GM23248 (cell line): ENCODE data around the gene DCUN1D4. TPM values are rescaled to one million over a fixed set of nuclear protein-coding genes. Genes with fewer than 3 reads are reported as not detected.
A peak's percentile ranks its signal among the peaks of the same experiment; 100 is the strongest.

Experiments
- DNase-seq: peaks from one replicate; pipeline ENCODE4 v3.0.0-alpha.2; 2015
- H2AFZ ChIP-seq: fragments of 200-600 bp; sonication (generic); 2 replicates; pipeline ENCODE4 v1.6.1; 2016; ENCODE audit warnings: antibody characterized with exemption
- H3F3A ChIP-seq: fragments of 200-600 bp; sonication (generic); 2 replicates; pipeline ENCODE4 v1.6.1; 2016; ENCODE audit warnings: mild to moderate bottlenecking, antibody characterized with exemption, mixed run types; ENCODE audit not compliant: insufficient read depth
- H3K27ac ChIP-seq: fragments of 200-600 bp; sonication (generic); 2 replicates; pipeline ENCODE4 v1.5.1; 2016; ENCODE audit warnings: mild to moderate bottlenecking
- H3K27me3 ChIP-seq: fragments of 200-600 bp; sonication (generic); replicated peaks from 2 replicates; pipeline ENCODE4 v1.6.1; 2016; ENCODE audit warnings: mild to moderate bottlenecking; ENCODE audit not compliant: insufficient read depth
- H3K36me3 ChIP-seq: fragments of 200-600 bp; sonication (generic); 2 replicates; pipeline ENCODE4 v1.6.1; 2016; ENCODE audit warnings: low read depth, mild to moderate bottlenecking
- H3K4me1 ChIP-seq: fragments of 200-600 bp; sonication (generic); 2 replicates; pipeline ENCODE4 v1.6.1; 2016; ENCODE audit warnings: mild to moderate bottlenecking; ENCODE audit not compliant: insufficient read depth
- H3K4me2 ChIP-seq: fragments of 200-600 bp; sonication (generic); one replicate; pipeline ENCODE4 v1.6.1; 2016; ENCODE audit warnings: mild to moderate bottlenecking; ENCODE audit not compliant: unreplicated experiment
- H3K4me3 ChIP-seq: fragments of 200-600 bp; sonication (generic); 2 replicates; pipeline ENCODE4 v1.5.1; 2016; ENCODE audit warnings: mild to moderate bottlenecking
- H3K79me2 ChIP-seq: fragments of 200-600 bp; sonication (generic); 2 replicates; pipeline ENCODE4 v1.6.1; 2016; ENCODE audit warnings: mild to moderate bottlenecking; ENCODE audit not compliant: insufficient read depth
- H3K9ac ChIP-seq: fragments of 200-600 bp; sonication (generic); 2 replicates; pipeline ENCODE4 v1.6.1; 2016; ENCODE audit warnings: mild to moderate bottlenecking
- H3K9me2 ChIP-seq: fragments of 200-600 bp; sonication (generic); 2 replicates; pipeline ENCODE4 v1.6.1; 2016; ENCODE audit warnings: mixed run types, mild to moderate bottlenecking, moderate library complexity; ENCODE audit not compliant: insufficient read depth
- H3K9me3 ChIP-seq: fragments of 200-600 bp; sonication (generic); one replicate; pipeline ENCODE4 v1.6.1; 2017; ENCODE audit warnings: low read depth
- H4K20me1 ChIP-seq: fragments of 200-600 bp; sonication (generic); 2 replicates; pipeline ENCODE4 v1.6.0; 2016; ENCODE audit not compliant: insufficient read depth
- EZH2 ChIP-seq: fragments of 200-600 bp; sonication (generic); IDR thresholded peaks from 2 replicates; pipeline ENCODE4 v1.6.1; 2018; ENCODE audit warnings: antibody characterized with exemption, mild to moderate bottlenecking; ENCODE audit not compliant: insufficient read depth, poor library complexity, severe bottlenecking
- EZH2phosphoT487 ChIP-seq: fragments of 200-600 bp; sonication (generic); IDR thresholded peaks from 2 replicates; pipeline ENCODE4 v1.6.1; 2018; ENCODE audit warnings: antibody characterized with exemption, moderate library complexity, mild to moderate bottlenecking, low read depth; ENCODE audit not compliant: insufficient read depth
- WGBS, 2 experiments: methylation state at CpG; one replicate each; pipeline ENCODE4 v1.1.6; 2015 to 2017; ENCODE audit warnings: low lambda C conversion rate in 2 of 2, low coverage in 1 of 2; ENCODE audit errors: missing lambda C conversion rate in 2 of 2; 5-methylcytosine and 5-hydroxymethylcytosine counted together
- in situ Hi-C: fragments of 300-500 bp; cut with MboI; formaldehyde crosslinking; loops from 2 replicates; pipeline ENCODE4 v1.15.0; 2020
- polyA plus RNA-seq: library from polyadenylated mRNA; unstranded; fragments of >200 nt; fragmentation: Nextera tagmentation; extraction: Ambion mirVana; gene quantifications from 2 replicates; pipeline ENCODE4 v1.2.1, GENCODE V29; 2016
- total RNA-seq: library from RNA; depleted of rRNA; stranded (reverse); fragments of >200 nt; shearing (Covaris generic); gene quantifications from 2 replicates; pipeline ENCODE4 v1.2.3, GENCODE V29; 2014

DCUN1D4 gene
- total and polyA plus RNA-seq, 2 experiments from 2014 or later, result 33.2 to 46.8 TPM

- in situ Hi-C loops, result no loop called here
- H3K4me2 ChIP-seq, result no peak overlapping the region
- no peaks in the 10 kb centered on the region for H3F3A ChIP-seq
- H3K79me2 ChIP-seq, result no peaks in the 10 kb centered on the region
- peaks cover 15% of the 10 kb centered on the region for H3K27me3 ChIP-seq
- TF ChIP-seq EZH2phosphoT487 (no peak), EZH2 (no peak)
- H3K4me3 ChIP-seq, result no peak overlapping the region
- DNase-seq, result peak; percentile 68
- H3K9me3 ChIP-seq, result no peaks in the 10 kb centered on the region
- WGBS, 2 experiments, result 3 to 4% methylated on average over 3 of the region's 3 CpGs
- H2AFZ ChIP-seq, result no peak overlapping the region
- H3K4me1 ChIP-seq, result no peaks in the 10 kb centered on the region
- no peaks in the 10 kb centered on the region for H4K20me1 ChIP-seq
- no peaks in the 10 kb centered on the region for H3K36me3 ChIP-seq
- H3K9ac ChIP-seq, result no peak overlapping the region
- H3K27ac ChIP-seq, result no peak overlapping the region
- H3K9me2 ChIP-seq, result no peaks in the 10 kb centered on the region
Measured at GRCh38 chr4:51831133-51831532, 11.8 kb upstream of the DCUN1D4 start.

- no peak overlapping the region for H2AFZ ChIP-seq
- no peak overlapping the region for H3K27ac ChIP-seq
- no peaks in the 10 kb centered on the region for H3K9me2 ChIP-seq
- no peaks in the 10 kb centered on the region for H4K20me1 ChIP-seq
- no peaks in the 10 kb centered on the region for H3F3A ChIP-seq
- no peak overlapping the region for H3K4me2 ChIP-seq
- no peaks in the 10 kb centered on the region for H3K9me3 ChIP-seq
- no peaks in the 10 kb centered on the region for H3K4me1 ChIP-seq
- TF ChIP-seq EZH2phosphoT487 (no peak), EZH2 (no peak)
- peaks cover 5% of the 10 kb centered on the region for H3K27me3 ChIP-seq
- no peak overlapping the region for H3K4me3 ChIP-seq
- H3K9ac ChIP-seq, result no peak overlapping the region
- H3K36me3 ChIP-seq, result no peaks in the 10 kb centered on the region
- DNase-seq, result no peak
- no peaks in the 10 kb centered on the region for H3K79me2 ChIP-seq
- in situ Hi-C loops, result no loop called here
Measured at GRCh38 chr4:51833236-51833635, 9.7 kb upstream of the DCUN1D4 start.

GRCh38 chr4:51835079-51835478, 7.9 kb upstream of the DCUN1D4 start:
- no peak overlapping the region for H3K27ac ChIP-seq
- no peaks in the 10 kb centered on the region for H3K79me2 ChIP-seq
- DNase-seq, result no peak
- TF ChIP-seq EZH2 (no peak), EZH2phosphoT487 (no peak)
- no peak overlapping the region for H3K4me3 ChIP-seq
- no peaks in the 10 kb centered on the region for H3K9me2 ChIP-seq
- 91% methylated on average over 1 of the region's 1 CpG for WGBS, 2 experiments
- no peaks in the 10 kb centered on the region for H3K27me3 ChIP-seq
- no peaks in the 10 kb centered on the region for H3K4me1 ChIP-seq
- H3F3A ChIP-seq, result no peaks in the 10 kb centered on the region
- no peaks in the 10 kb centered on the region for H3K36me3 ChIP-seq
- H3K4me2 ChIP-seq, result no peak overlapping the region
- H4K20me1 ChIP-seq, result no peaks in the 10 kb centered on the region
- no peak overlapping the region for H3K9ac ChIP-seq
- in situ Hi-C loops, result no loop called here
- no peak overlapping the region for H2AFZ ChIP-seq
- no peaks in the 10 kb centered on the region for H3K9me3 ChIP-seq

- no peaks in the 10 kb centered on the region for H4K20me1 ChIP-seq
- WGBS, 2 experiments, result 16% methylated on average over 1 of the region's 1 CpG
Measured at GRCh38 chr4:51835855-51836254, 7.1 kb upstream of the DCUN1D4 start.

GRCh38 chr4:51836549-51836948, 6.4 kb upstream of the DCUN1D4 start:
- no peaks in the 10 kb centered on the region for H3K9me3 ChIP-seq
- 37 to 41% methylated on average over 4 of the region's 4 CpGs for WGBS, 2 experiments
- no peak overlapping the region for H2AFZ ChIP-seq

More at GRCh38 chr4:51835855-51836254, 7.1 kb upstream of the DCUN1D4 start:
- in situ Hi-C loops, result no loop called here
- Histone ChIP-seq H3K9ac (no peak overlapping the region), H3K9me3 (no peaks in the 10 kb centered on the region), H2AFZ (no peak overlapping the region), H3K27me3 (no peaks in the 10 kb centered on the region), H3K4me3 (no peak overlapping the region), H3F3A (no peaks in the 10 kb centered on the region), H3K4me1 (no peaks in the 10 kb centered on the region), H3K79me2 (no peaks in the 10 kb centered on the region), H3K36me3 (no peaks in the 10 kb centered on the region), H3K9me2 (no peaks in the 10 kb centered on the region), H3K27ac (no peak overlapping the region), H3K4me2 (no peak overlapping the region)
- no peak for DNase-seq
- no peak for TF ChIP-seq EZH2
- no peak for TF ChIP-seq EZH2phosphoT487

More at GRCh38 chr4:51836549-51836948, 6.4 kb upstream of the DCUN1D4 start:
- Histone ChIP-seq H3K27me3 (no peaks in the 10 kb centered on the region), H3K4me3 (no peak overlapping the region), H3K4me2 (no peak overlapping the region), H3K9me2 (no peaks in the 10 kb centered on the region), H3F3A (no peaks in the 10 kb centered on the region), H3K36me3 (no peaks in the 10 kb centered on the region), H3K9ac (no peak overlapping the region), H3K27ac (no peak overlapping the region), H3K79me2 (no peaks in the 10 kb centered on the region), H4K20me1 (no peaks in the 10 kb centered on the region), H3K4me1 (no peaks in the 10 kb centered on the region)
- in situ Hi-C loops, result no loop called here
- no peak for TF ChIP-seq EZH2phosphoT487
- TF ChIP-seq EZH2, result no peak
- DNase-seq, result peak; percentile 13
